K562 treated with DMSO at 1 percent for 24 hours (cell line): Measurements from ENCODE around the gene ZMYND12. TPM values are rescaled to one million over a fixed set of nuclear protein-coding genes. Genes with fewer than 3 reads are reported as not detected.

ENCODE experiments used
- total RNA-seq: library from RNA; unstranded; fragments of 300-600 nt; gene quantifications from 2 replicates; pipeline ENCODE4 v1.2.3, GENCODE V29; 2022; ENCODE audit warnings: low read depth; ENCODE audit not compliant: insufficient read depth

The ZMYND12 gene
- total RNA-seq = not detected in 2 replicates

DNA sequence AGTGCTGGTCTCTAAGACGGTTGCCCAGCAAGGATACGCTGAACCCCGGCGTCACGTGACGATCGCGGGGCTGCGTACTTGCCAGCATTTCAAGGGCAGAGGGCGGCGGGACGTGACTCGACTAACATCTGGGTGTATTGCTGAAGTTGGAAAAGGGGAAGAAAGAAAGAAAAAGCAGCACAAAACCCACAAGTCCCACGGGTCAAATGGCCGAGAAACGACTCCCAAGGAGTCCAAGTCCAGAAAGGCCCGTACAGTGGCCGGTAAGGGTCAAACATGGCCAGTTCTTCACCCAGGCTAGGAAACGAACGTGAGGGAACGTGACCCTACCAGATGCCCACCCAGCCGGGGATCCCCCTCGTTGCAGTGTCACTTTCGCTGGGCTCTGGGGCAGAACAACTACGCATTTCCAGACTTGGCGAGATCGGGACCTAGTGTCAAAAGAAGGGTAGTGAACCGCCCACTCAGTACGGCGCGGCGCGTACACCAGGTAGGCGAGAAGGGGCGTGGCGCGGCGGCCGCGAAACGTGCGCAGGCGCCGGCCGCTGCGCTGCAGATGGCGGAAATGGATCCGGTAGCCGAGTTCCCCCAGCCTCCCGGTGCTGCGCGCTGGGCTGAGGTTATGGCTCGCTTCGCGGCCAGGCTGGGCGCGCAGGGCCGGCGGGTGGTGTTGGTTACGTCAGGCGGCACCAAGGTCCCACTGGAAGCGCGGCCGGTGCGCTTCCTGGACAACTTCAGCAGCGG, at the start of gene ZMYND12, which contains the start of gene PPCS:
ZMYND12 (minus strand) TSS at position 13 of the 744 bp plus-strand sequence. CDS start 25 bp downstream, outside the sequence.
PPCS (plus strand) TSS at position 534 of the 744 bp plus-strand sequence; CDS start at position 557, 23 bp downstream.

GRCh38 chr1:42462828-42463763, 7.3 kb upstream of the ZMYND12 start, which contains the start of gene CCDC30:
Gene CCDC30, plus strand, starts transcription at chr1:42463286. Its CDS starts 17,266 bp downstream, at chr1:42480552.

DNA sequence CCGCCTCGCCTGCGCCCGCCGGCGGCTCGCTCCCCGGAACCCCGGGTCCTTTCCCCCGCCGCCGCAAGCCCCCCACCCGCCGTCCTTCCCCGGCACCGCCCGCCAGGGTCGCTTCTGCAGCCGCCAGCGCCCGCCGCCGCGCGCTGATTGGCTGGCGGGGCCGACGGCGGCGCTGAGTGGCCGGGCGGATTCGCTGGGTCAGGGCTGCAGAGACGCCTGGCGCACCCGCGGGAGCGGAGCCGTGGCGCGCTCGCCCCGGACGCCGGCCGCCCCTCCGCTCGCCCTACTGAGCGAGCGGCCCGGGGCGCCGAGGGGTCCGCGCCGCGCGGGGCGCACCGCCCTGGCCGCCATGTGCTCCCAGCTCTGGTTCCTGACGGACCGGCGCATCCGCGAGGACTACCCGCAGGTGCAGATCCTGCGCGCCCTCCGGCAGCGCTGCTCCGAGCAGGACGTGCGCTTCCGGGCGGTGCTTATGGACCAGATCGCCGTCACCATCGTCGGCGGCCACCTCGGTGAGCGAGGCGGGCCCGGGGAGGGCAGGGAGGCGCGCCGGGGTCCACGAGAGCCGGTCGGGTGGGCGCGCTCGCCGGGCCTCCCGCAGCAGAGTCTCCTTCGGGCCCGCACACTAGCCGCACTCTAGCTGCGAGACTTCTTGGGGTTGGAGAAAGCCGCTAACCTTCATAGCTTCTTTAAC, 75.1 kb downstream of the ZMYND12 start, which contains the start of gene RIMKLA:
RIMKLA (plus strand) TSS at position 207 of the 694 bp plus-strand sequence; CDS start at position 350, 143 bp downstream.

Other genes with a start within 250 kb of the ZMYND12 start
- 13.3 and 13.6 TPM in 2 replicates for gene FOXJ3, start 120.8 kb downstream of the ZMYND12 start, total RNA-seq
- 0.05 TPM in 1 of 2 replicates, not detected in the other for gene RIMKLA, start 75.2 kb downstream of the ZMYND12 start, total RNA-seq
- 46.1 and 48.8 TPM in 2 replicates for gene PPCS, start 521 bp upstream of the ZMYND12 start, total RNA-seq
- 0.37 TPM in 1 of 2 replicates, not detected in the other for gene CCDC30, start 7.3 kb upstream of the ZMYND12 start, total RNA-seq
- gene PPIH, start 202.4 kb upstream of the ZMYND12 start, total RNA-seq = 107 and 116 TPM in 2 replicates
- 952 and 983 TPM in 2 replicates for gene YBX1, start 226.4 kb upstream of the ZMYND12 start, total RNA-seq